OCI-LY1 (cell line): Measurements from ENCODE around the gene PCSK6.

Experiments used
- H2AFZ ChIP-seq: fragments of 200-600 bp; sonication (generic), shearing (Covaris generic); 2 replicates; pipeline ENCODE4 v1.6.0; 2014; ENCODE audit warnings: antibody characterized with exemption, mild to moderate bottlenecking, low read length
- H3F3A ChIP-seq: fragments of 200-600 bp; sonication (generic), shearing (Covaris generic); 2 replicates; pipeline ENCODE4 v1.6.0; 2014; ENCODE audit warnings: mild to moderate bottlenecking, antibody characterized with exemption, low read length, moderate library complexity; ENCODE audit not compliant: insufficient read depth
- H3K27ac ChIP-seq: fragments of 200-600 bp; sonication (generic); 2 replicates; pipeline ENCODE4 v1.5.1; 2014; ENCODE audit warnings: low read length, mixed run types, mild to moderate bottlenecking, low read depth; ENCODE audit not compliant: poor library complexity, severe bottlenecking
- H3K27me3 ChIP-seq: fragments of 200-600 bp; sonication (generic); 2 replicates; pipeline ENCODE4 v1.6.0; 2014; ENCODE audit warnings: antibody characterized with exemption, mild to moderate bottlenecking, low read length, moderate library complexity; ENCODE audit not compliant: insufficient read depth
- H3K36me3 ChIP-seq: fragments of 200-600 bp; sonication (generic); 2 replicates; pipeline ENCODE4 v1.6.1; 2014; ENCODE audit warnings: mild to moderate bottlenecking, antibody characterized with exemption, low read length, moderate library complexity, mixed read lengths; ENCODE audit not compliant: insufficient read depth
- H3K4me1 ChIP-seq: fragments of 200-600 bp; sonication (generic); 2 replicates; pipeline ENCODE4 v1.5.1; 2014; ENCODE audit warnings: mild to moderate bottlenecking, low read length, moderate library complexity; ENCODE audit not compliant: insufficient read depth, severe bottlenecking
- H3K4me2 ChIP-seq: fragments of 200-600 bp; sonication (generic), shearing (Covaris generic); 2 replicates; pipeline ENCODE4 v1.6.1; 2014; ENCODE audit warnings: low read length
- H3K4me3 ChIP-seq: fragments of 200-600 bp; sonication (generic); 2 replicates; pipeline ENCODE4 v1.5.1; 2014; ENCODE audit warnings: low read length, low read depth, mild to moderate bottlenecking, mixed read lengths; ENCODE audit not compliant: poor library complexity, severe bottlenecking
- H3K79me2 ChIP-seq: fragments of 200-600 bp; shearing (Covaris generic); 2 replicates; pipeline ENCODE4 v1.6.1; 2016; ENCODE audit warnings: mixed run types, low read length, mixed read lengths; ENCODE audit not compliant: insufficient read depth
- H3K9ac ChIP-seq: fragments of 200-600 bp; sonication (generic), shearing (Covaris generic); 2 replicates; pipeline ENCODE4 v1.6.1; 2014; ENCODE audit warnings: mild to moderate bottlenecking, low read length, mixed read lengths
- H3K9me2 ChIP-seq: fragments of 200-600 bp; sonication (generic), shearing (Covaris generic); 2 replicates; pipeline ENCODE4 v1.6.1; 2014; ENCODE audit warnings: low read depth, mild to moderate bottlenecking, low read length, mixed read lengths
- H3K9me3 ChIP-seq: fragments of 200-600 bp; shearing (Covaris generic); 2 replicates; pipeline ENCODE4 v1.6.1; 2014; ENCODE audit warnings: low read length, mixed read lengths
- H4K20me1 ChIP-seq: fragments of 200-600 bp; sonication (generic), shearing (Covaris generic); 2 replicates; pipeline ENCODE4 v1.6.0; 2016; ENCODE audit warnings: mild to moderate bottlenecking, low read length; ENCODE audit not compliant: insufficient read depth
- CTCF ChIP-seq: fragments of 200-600 bp; sonication (generic), shearing (Covaris generic); IDR thresholded peaks from 2 replicates; pipeline ENCODE4 v1.5.1; 2017; ENCODE audit warnings: mild to moderate bottlenecking, antibody characterized with exemption, low read length, moderate library complexity, mixed read lengths
- EZH2 ChIP-seq: fragments of 200-600 bp; sonication (generic), shearing (Covaris generic); IDR thresholded peaks from 2 replicates; pipeline ENCODE4 v1.8.0; 2017; ENCODE audit warnings: borderline replicate concordance, mixed run types, mild to moderate bottlenecking, antibody characterized with exemption, low read length, moderate library complexity, mixed read lengths

PCSK6 gene

GRCh38 chr15:101431748-101432147 lies 57.8 kb downstream of the PCSK6 start:
- Histone ChIP-seq H3K9ac (no peak overlapping the region), H3F3A (no peaks in the 10 kb centered on the region), H3K9me3 (no peaks in the 10 kb centered on the region), H2AFZ (no peak overlapping the region), H3K4me2 (no peak overlapping the region), H3K36me3 (no peaks in the 10 kb centered on the region), H3K9me2 (no peaks in the 10 kb centered on the region), H3K4me3 (no peak overlapping the region), H3K4me1 (no peaks in the 10 kb centered on the region), H3K79me2 (no peaks in the 10 kb centered on the region), H3K27me3 (no peaks in the 10 kb centered on the region), H4K20me1 (no peaks in the 10 kb centered on the region), H3K27ac (no peak overlapping the region)
- no peak for TF ChIP-seq CTCF
- TF ChIP-seq EZH2 = no peak

- no peaks in the 10 kb centered on the region for H3K4me1 ChIP-seq
- no peak overlapping the region for H3K4me3 ChIP-seq
- no peaks in the 10 kb centered on the region for H3K79me2 ChIP-seq
- H2AFZ ChIP-seq = no peak overlapping the region
- no peak overlapping the region for H3K27ac ChIP-seq
- no peaks in the 10 kb centered on the region for H3K9me3 ChIP-seq
- no peaks in the 10 kb centered on the region for H3K9me2 ChIP-seq
- no peak overlapping the region for H3K9ac ChIP-seq
- H4K20me1 ChIP-seq = no peaks in the 10 kb centered on the region
- H3K36me3 ChIP-seq = no peaks in the 10 kb centered on the region
- no peak overlapping the region for H3K4me2 ChIP-seq
- no peaks in the 10 kb centered on the region for H3K27me3 ChIP-seq
- no peaks in the 10 kb centered on the region for H3F3A ChIP-seq
- TF ChIP-seq EZH2 (no peak), CTCF (no peak)
These were observed 58.2 kb downstream of the PCSK6 start for GRCh38 chr15:101431301-101431700.

GRCh38 chr15:101429646-101430045 lies 59.9 kb downstream of the PCSK6 start:
- H3K4me1 ChIP-seq = no peaks in the 10 kb centered on the region
- H3K4me3 ChIP-seq = no peak overlapping the region
- H3K9me3 ChIP-seq = no peaks in the 10 kb centered on the region
- H4K20me1 ChIP-seq = no peaks in the 10 kb centered on the region
- no peaks in the 10 kb centered on the region for H3K79me2 ChIP-seq
- no peak overlapping the region for H3K4me2 ChIP-seq
- TF ChIP-seq CTCF (no peak), EZH2 (no peak)
- no peaks in the 10 kb centered on the region for H3F3A ChIP-seq
- no peak overlapping the region for H3K9ac ChIP-seq
- no peak overlapping the region for H2AFZ ChIP-seq
- H3K9me2 ChIP-seq = no peaks in the 10 kb centered on the region
- no peaks in the 10 kb centered on the region for H3K36me3 ChIP-seq
- H3K27ac ChIP-seq = no peak overlapping the region
- H3K27me3 ChIP-seq = no peaks in the 10 kb centered on the region; the same call in 1 of the 2 replicates
